ENCODE measurements around the gene NUCKS1.

NUCKS1 gene

GRCh38 chr1:205783433-205783795, 33.4 kb upstream of the NUCKS1 start:
- DNase-seq (ENCODE audit: extremely low spot score) = no peak
- ChIA-PET CTCF (interaction anchor here (2.0 kb wide), 1 partner anchor 9 kb away, joined by 17 read pairs; no protein-coding TSS in a partner anchor), POLR2A (no interaction called here)
- TF ChIP-seq, protein P1, sequence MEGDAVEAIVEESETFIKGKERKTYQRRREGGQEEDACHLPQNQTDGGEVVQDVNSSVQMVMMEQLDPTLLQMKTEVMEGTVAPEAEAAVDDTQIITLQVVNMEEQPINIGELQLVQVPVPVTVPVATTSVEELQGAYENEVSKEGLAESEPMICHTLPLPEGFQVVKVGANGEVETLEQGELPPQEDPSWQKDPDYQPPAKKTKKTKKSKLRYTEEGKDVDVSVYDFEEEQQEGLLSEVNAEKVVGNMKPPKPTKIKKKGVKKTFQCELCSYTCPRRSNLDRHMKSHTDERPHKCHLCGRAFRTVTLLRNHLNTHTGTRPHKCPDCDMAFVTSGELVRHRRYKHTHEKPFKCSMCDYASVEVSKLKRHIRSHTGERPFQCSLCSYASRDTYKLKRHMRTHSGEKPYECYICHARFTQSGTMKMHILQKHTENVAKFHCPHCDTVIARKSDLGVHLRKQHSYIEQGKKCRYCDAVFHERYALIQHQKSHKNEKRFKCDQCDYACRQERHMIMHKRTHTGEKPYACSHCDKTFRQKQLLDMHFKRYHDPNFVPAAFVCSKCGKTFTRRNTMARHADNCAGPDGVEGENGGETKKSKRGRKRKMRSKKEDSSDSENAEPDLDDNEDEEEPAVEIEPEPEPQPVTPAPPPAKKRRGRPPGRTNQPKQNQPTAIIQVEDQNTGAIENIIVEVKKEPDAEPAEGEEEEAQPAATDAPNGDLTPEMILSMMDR (IDR thresholded peaks at IDR 0.05; ENCODE audit: control extremely low read depth, extremely low read depth, low read depth, missing control alignments) = no peak

DNA sequence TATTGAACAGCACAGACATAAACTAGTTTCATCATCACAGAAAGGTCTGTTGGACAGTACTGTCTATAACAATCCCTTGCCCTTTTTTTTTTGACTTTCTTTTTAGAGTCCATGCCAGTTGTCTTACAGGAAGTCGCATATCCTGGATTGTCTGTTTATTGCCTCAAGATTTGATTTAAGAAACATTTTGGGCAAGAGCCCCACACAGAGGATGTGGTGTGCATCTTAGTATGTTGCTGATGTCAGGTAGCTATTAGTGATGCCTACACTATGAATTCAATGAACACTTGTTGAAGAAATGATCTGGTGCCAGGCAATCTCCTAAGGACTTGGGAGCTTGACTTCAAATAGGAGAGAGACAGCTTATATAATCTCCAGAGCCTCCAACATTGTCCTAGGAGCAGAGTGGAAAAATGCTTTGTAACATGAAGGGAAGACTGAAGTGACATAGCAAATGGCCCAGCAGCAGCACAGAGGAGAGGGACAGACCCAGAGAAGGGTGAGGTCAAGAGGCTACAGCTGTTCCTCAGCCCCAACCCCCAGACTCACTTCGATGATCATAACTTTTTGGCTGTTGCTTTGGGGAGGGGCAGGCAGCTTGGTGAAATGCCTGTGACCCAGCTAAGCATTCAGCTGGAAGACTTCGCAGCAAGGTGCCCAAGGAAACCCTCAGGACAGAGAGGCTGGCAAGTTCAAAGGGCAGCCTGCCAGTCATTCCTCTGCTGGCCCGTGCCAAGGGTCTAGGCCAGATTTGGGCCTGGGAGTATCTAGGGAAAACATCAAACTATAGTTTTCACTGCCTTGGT, 32.8 kb upstream of the NUCKS1 start:
- ChIA-PET CTCF (interaction anchor here (1.0 to 2.8 kb wide), 4 partner anchors 9 to 195 kb away, joined by 3 to 17 read pairs (median 7); no protein-coding TSS in a partner anchor), POLR2A (no interaction called here)
- no peak for DNase-seq (ENCODE audit: extremely low spot score)
- TF ChIP-seq, protein P1 (IDR thresholded peaks at IDR 0.05; ENCODE audit: control extremely low read depth, extremely low read depth, low read depth, missing control alignments) = no peak

GRCh38 chr1:205780335-205780734, 30.4 kb upstream of the NUCKS1 start:
- DNase-seq (ENCODE audit: extremely low spot score) = no peak
- TF ChIP-seq, protein P1 (IDR thresholded peaks at IDR 0.05; ENCODE audit: control extremely low read depth, extremely low read depth, low read depth, missing control alignments) = no peak
- ChIA-PET POLR2A (interaction anchor here (0.6 kb wide), 1 partner anchor 118 kb away, joined by 4 read pairs; no protein-coding TSS in a partner anchor), CTCF (interaction anchor here (1.0 to 2.8 kb wide), 3 partner anchors 12 to 197 kb away, joined by 3 to 9 read pairs (median 4); no protein-coding TSS in a partner anchor)

DNA sequence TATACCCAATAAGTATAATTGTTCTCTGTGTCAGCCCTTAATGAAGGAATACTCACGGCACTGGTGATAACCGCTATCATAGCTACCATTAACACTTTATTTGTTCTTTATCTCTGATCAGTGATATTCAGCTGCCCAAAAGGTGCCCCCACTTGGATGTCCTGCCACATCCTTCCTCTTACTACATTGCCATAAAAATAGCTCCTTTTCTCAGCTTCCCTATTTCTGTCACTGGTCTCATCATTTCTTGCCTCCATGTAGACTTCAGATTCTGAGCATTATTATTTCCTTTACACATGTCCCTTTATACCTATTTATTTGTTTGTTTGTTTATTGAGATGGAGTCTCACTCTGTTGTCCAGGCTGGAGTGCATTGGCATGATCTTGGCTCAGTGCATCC, 28.0 kb upstream of the NUCKS1 start:
- no peak for DNase-seq (ENCODE audit: extremely low spot score)
- ChIA-PET CTCF (interaction anchor here (1.0 to 6.6 kb wide), 2 partner anchors 14 to 119 kb away, joined by 3 to 36 read pairs; no protein-coding TSS in a partner anchor), POLR2A (no interaction called here)
- TF ChIP-seq, protein P1 (IDR thresholded peaks at IDR 0.05; ENCODE audit: control extremely low read depth, extremely low read depth, low read depth, missing control alignments) = no peak

- no peak for DNase-seq (ENCODE audit: extremely low spot score)
- TF ChIP-seq, protein P1 (IDR thresholded peaks at IDR 0.05; ENCODE audit: control extremely low read depth, extremely low read depth, low read depth, missing control alignments) = no peak
- CTCF ChIA-PET = interaction anchor here (1.8 to 6.6 kb wide), 4 partner anchors 15 to 201 kb away, joined by 3 to 36 read pairs (median 6); no protein-coding TSS in a partner anchor
- POLR2A ChIA-PET = no interaction called here
Observed at GRCh38 chr1:205775717-205776056, 25.7 kb upstream of the NUCKS1 start.

DNA sequence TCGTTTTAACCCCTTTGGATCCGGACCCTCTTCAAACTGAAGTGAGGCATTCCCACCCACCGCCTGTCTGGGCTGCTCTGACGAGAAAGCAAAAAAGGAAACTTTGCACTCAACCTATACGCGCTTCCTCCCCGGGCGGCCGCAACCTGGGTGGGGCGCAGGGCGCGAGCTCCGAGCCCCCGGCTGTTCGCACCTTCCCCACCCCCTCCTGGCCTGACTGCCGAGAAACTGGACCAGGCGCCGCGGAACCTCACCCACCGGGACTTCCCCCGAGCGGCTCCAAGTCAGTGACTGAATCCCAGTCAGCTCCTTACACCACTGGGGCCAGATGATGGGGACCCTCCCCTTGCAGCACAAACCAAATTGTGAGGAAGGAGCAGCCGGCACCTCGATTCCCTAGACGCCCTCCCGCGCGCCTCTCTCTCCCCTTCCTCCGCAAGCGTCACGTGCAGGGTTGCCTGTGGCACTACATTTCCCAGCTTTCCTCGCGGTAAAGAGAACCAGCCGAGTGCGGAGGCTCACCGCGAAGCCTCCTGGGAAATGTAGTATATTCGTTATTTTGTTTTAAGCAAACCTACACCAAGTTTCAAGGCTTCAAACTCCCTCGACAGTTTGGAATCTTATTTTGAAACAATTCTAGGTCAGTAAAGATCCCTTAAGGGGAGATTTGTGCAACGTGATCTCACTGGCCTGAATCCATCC, 25.2 kb upstream of the NUCKS1 start, which contains the start of gene RAB29:
Gene RAB29, minus strand, starts transcription at position 468 of the 702 bp plus-strand sequence. CDS start 526 bp downstream, outside the sequence.
- TF ChIP-seq, protein P1 (IDR thresholded peaks at IDR 0.05; ENCODE audit: control extremely low read depth, extremely low read depth, low read depth, missing control alignments) = no peak
- peak; percentile 83 for DNase-seq (ENCODE audit: extremely low spot score)
- POLR2A ChIA-PET = no interaction called here
- CTCF ChIA-PET = interaction anchor here (0.7 to 6.6 kb wide), 6 partner anchors 13 to 202 kb away, joined by 3 to 36 read pairs (median 6); no protein-coding TSS in a partner anchor

All from GM10248 (cell line).